SK-N-MC (cell line): ENCODE measurements around the gene DUSP1.

ENCODE experiments used
- DNase-seq: peaks from one replicate; pipeline ENCODE4 v3.0.0-alpha.2; 2011; ENCODE audit warnings: low read depth, low spot score
- H3K27ac ChIP-seq: fragments of 200-600 bp; sonication (generic); 2 replicates; pipeline ENCODE4 v1.5.1; 2016; ENCODE audit warnings: mixed run types
- H3K36me3 ChIP-seq: fragments of 200-600 bp; sonication (generic); 2 replicates; pipeline ENCODE4 v1.6.1; 2017; ENCODE audit warnings: antibody characterized with exemption, low read length, mixed read lengths; ENCODE audit not compliant: insufficient read depth
- H3K4me3 ChIP-seq: fragments of 200-600 bp; sonication (generic); 2 replicates; pipeline ENCODE4 v1.5.1; 2016
- H3K9ac ChIP-seq: fragments of 200-600 bp; sonication (generic); 2 replicates; pipeline ENCODE4 v1.8.0; 2017; ENCODE audit warnings: mixed run types, mixed read lengths; ENCODE audit not compliant: insufficient read length
- H3K9me3 ChIP-seq: fragments of 200-600 bp; sonication (generic); 2 replicates; pipeline ENCODE4 v1.6.1; 2017; ENCODE audit warnings: low read depth, mild to moderate bottlenecking, antibody characterized with exemption, low read length, moderate library complexity, mixed read lengths
- EZH2 ChIP-seq: fragments of 200-600 bp; sonication (generic); IDR thresholded peaks from one replicate; pipeline ENCODE4 v1.6.1; 2017; ENCODE audit warnings: antibody characterized with exemption
- FOXP2 ChIP-seq: optimal IDR thresholded peaks from 2 replicates; pipeline ENCODE3; 2011; ENCODE audit warnings: mild to moderate bottlenecking, moderate library complexity; ENCODE audit not compliant: insufficient read depth; ENCODE audit errors: extremely low read length, control extremely low read depth
- POLR2AphosphoS5 ChIP-seq: IDR thresholded peaks from 2 replicates; pipeline ENCODE4 v1.6.1; 2012; ENCODE audit warnings: mild to moderate bottlenecking, low read depth, low read length, borderline replicate concordance

The DUSP1 gene

GRCh38 chr5:172763120-172763464 lies 7.9 kb downstream of the DUSP1 start:
- Histone ChIP-seq H3K9ac (no peak overlapping the region), H3K27ac (no peak overlapping the region), H3K4me3 (no peak overlapping the region), H3K36me3 (peaks cover 9% of the 10 kb centered on the region), H3K9me3 (peaks cover 6% of the 10 kb centered on the region; the same call in 1 of the 2 replicates)
- TF ChIP-seq FOXP2 (no peak), EZH2 (no peak), POLR2AphosphoS5 (no peak)
- no peak for DNase-seq

- Histone ChIP-seq H3K9me3 (peaks cover 6% of the 10 kb centered on the region; the same call in 1 of the 2 replicates), H3K36me3 (peaks cover 2% of the 10 kb centered on the region), H3K9ac (no peak overlapping the region), H3K4me3 (no peak overlapping the region), H3K27ac (no peak overlapping the region)
- no peak for TF ChIP-seq EZH2
- TF ChIP-seq FOXP2, result no peak
- no peak for TF ChIP-seq POLR2AphosphoS5
- DNase-seq, result no peak
Observed at GRCh38 chr5:172762214-172763119, 8.5 kb downstream of the DUSP1 start.

GRCh38 chr5:172760959-172761358 lies 10.0 kb downstream of the DUSP1 start:
- peaks cover 6% of the 10 kb centered on the region; the same call in 1 of the 2 replicates for H3K9me3 ChIP-seq

GRCh38 chr5:172760136-172760535 lies 10.9 kb downstream of the DUSP1 start:
- DNase-seq, result no peak
- Histone ChIP-seq H3K27ac (no peak overlapping the region), H3K9ac (no peak overlapping the region), H3K9me3 (peaks cover 6% of the 10 kb centered on the region; the same call in 1 of the 2 replicates), H3K36me3 (no peaks in the 10 kb centered on the region), H3K4me3 (no peak overlapping the region)
- TF ChIP-seq EZH2, result no peak
- no peak for TF ChIP-seq POLR2AphosphoS5
- no peak for TF ChIP-seq FOXP2

More at GRCh38 chr5:172760959-172761358, 10.0 kb downstream of the DUSP1 start:
- no peak for DNase-seq
- no peak overlapping the region for H3K9ac ChIP-seq
- no peak overlapping the region for H3K27ac ChIP-seq
- H3K4me3 ChIP-seq, result no peak overlapping the region
- no peaks in the 10 kb centered on the region for H3K36me3 ChIP-seq
- no peak for TF ChIP-seq EZH2
- no peak for TF ChIP-seq POLR2AphosphoS5
- TF ChIP-seq FOXP2, result no peak

GRCh38 chr5:172758834-172759149 lies 12.2 kb downstream of the DUSP1 start:
- H3K9me3 ChIP-seq, result peaks cover 6% of the 10 kb centered on the region; the same call in 1 of the 2 replicates
- no peak overlapping the region for H3K27ac ChIP-seq
- no peak overlapping the region for H3K4me3 ChIP-seq
- TF ChIP-seq POLR2AphosphoS5, result no peak
- no peak for TF ChIP-seq EZH2
- TF ChIP-seq FOXP2, result no peak
- no peaks in the 10 kb centered on the region for H3K36me3 ChIP-seq
- DNase-seq, result no peak
- no peak overlapping the region for H3K9ac ChIP-seq

- Histone ChIP-seq H3K9ac (no peak overlapping the region), H3K27ac (no peak overlapping the region), H3K9me3 (peaks cover 6% of the 10 kb centered on the region; the same call in 1 of the 2 replicates), H3K4me3 (no peak overlapping the region), H3K36me3 (no peaks in the 10 kb centered on the region)
- TF ChIP-seq POLR2AphosphoS5, result no peak
- TF ChIP-seq FOXP2, result no peak
- no peak for DNase-seq
Observed at GRCh38 chr5:172758077-172758833, 12.7 kb downstream of the DUSP1 start.

GRCh38 chr5:172757394-172758010 lies 13.5 kb downstream of the DUSP1 start:
- Histone ChIP-seq H3K27ac (no peak overlapping the region), H3K4me3 (no peak overlapping the region), H3K9me3 (peaks cover 6% of the 10 kb centered on the region; the same call in 1 of the 2 replicates), H3K9ac (no peak overlapping the region), H3K36me3 (no peaks in the 10 kb centered on the region)
- no peak for TF ChIP-seq POLR2AphosphoS5
- TF ChIP-seq EZH2, result no peak
- no peak for TF ChIP-seq FOXP2
- no peak for DNase-seq

- H3K4me3 ChIP-seq, result no peak overlapping the region
- TF ChIP-seq EZH2 (no peak), FOXP2 (no peak), POLR2AphosphoS5 (no peak)
- no peaks in the 10 kb centered on the region for H3K36me3 ChIP-seq
- no peak overlapping the region for H3K27ac ChIP-seq
- no peak for DNase-seq
- H3K9ac ChIP-seq, result no peak overlapping the region
- peaks cover 6% of the 10 kb centered on the region; the same call in 1 of the 2 replicates for H3K9me3 ChIP-seq
Observed at GRCh38 chr5:172756764-172757393, 14.1 kb downstream of the DUSP1 start.
